Liver (tissue), 9 donors: ENCODE data around the gene ARAP3. TPM values are rescaled to one million over a fixed set of nuclear protein-coding genes. Genes with fewer than 3 reads are reported as not detected.

ENCODE experiments used
- DNase-seq: peaks from one replicate; pipeline ENCODE4 v3.0.0-alpha.2; 2017; ENCODE audit warnings: low spot score
- H3K27ac ChIP-seq, 2 donors: one replicate each; pipeline ENCODE4 v1.7.0; 2013; ENCODE audit warnings: inconsistent platforms in 2 of 2, low read length in 2 of 2, control low read depth in 1 of 2, low read depth in 1 of 2, mild to moderate bottlenecking in 1 of 2
- H3K27me3 ChIP-seq, 4 donors: one replicate each; pipeline versions ENCODE4 v1.6.1 to v1.7.0; 2013; ENCODE audit warnings: low read length in 3 of 4, inconsistent platforms in 1 of 4, mild to moderate bottlenecking in 1 of 4, moderate library complexity in 1 of 4; ENCODE audit not compliant: control insufficient read depth in 4 of 4, insufficient read depth in 4 of 4
- H3K36me3 ChIP-seq, 4 donors: one replicate each; pipeline versions ENCODE4 v1.6.1 to v1.7.0; 2013; ENCODE audit warnings: low read length in 3 of 4, mild to moderate bottlenecking in 3 of 4, low read depth in 1 of 4, moderate library complexity in 1 of 4; ENCODE audit not compliant: control insufficient read depth in 4 of 4, insufficient read depth in 3 of 4
- H3K4me1 ChIP-seq, 4 donors: one replicate each; pipeline versions ENCODE4 v1.6.1 to v1.7.0; 2013; ENCODE audit warnings: low read length in 3 of 4, mild to moderate bottlenecking in 3 of 4, moderate library complexity in 1 of 4; ENCODE audit not compliant: control insufficient read depth in 4 of 4, insufficient read depth in 4 of 4
- H3K4me3 ChIP-seq, 3 donors: one replicate each; pipeline versions ENCODE4 v1.6.1 to v1.7.0; 2013; ENCODE audit warnings: low read length in 3 of 3, control low read depth in 1 of 3, low read depth in 1 of 3, mild to moderate bottlenecking in 1 of 3
- H3K9ac ChIP-seq, 2 donors: one replicate each; pipeline ENCODE4 v1.7.0; 2013; ENCODE audit warnings: low read length in 2 of 2, mild to moderate bottlenecking in 2 of 2, moderate library complexity in 2 of 2, control low read depth in 1 of 2, low read depth in 1 of 2
- H3K9me3 ChIP-seq, 4 donors: one replicate each; pipeline versions ENCODE4 v1.6.1 to v1.7.0; 2013; ENCODE audit warnings: low read length in 3 of 4; ENCODE audit not compliant: control insufficient read depth in 4 of 4
- ATF3 ChIP-seq: IDR thresholded peaks from 2 replicates; pipeline ENCODE4 v1.6.1; 2016; ENCODE audit warnings: antibody characterized with exemption
- EGR1 ChIP-seq, 2 donors: IDR thresholded peaks; 2 replicates each; pipeline ENCODE4 v1.6.1; 2016 to 2018; ENCODE audit warnings: antibody characterized with exemption in 2 of 2, low read depth in 2 of 2
- FOXA1 ChIP-seq: IDR thresholded peaks from 2 replicates; pipeline ENCODE4 v1.6.1; 2016; ENCODE audit warnings: antibody characterized with exemption
- FOXA2 ChIP-seq: IDR thresholded peaks from 2 replicates; pipeline ENCODE4 v1.6.1; 2016; ENCODE audit warnings: antibody characterized with exemption
- GABPA ChIP-seq, 2 donors: IDR thresholded peaks in 1 of 2; conservative IDR thresholded peaks in 1 of 2; 2 replicates each; pipeline ENCODE4 v1.6.1; 2016; ENCODE audit warnings: antibody characterized with exemption in 2 of 2, mild to moderate bottlenecking in 1 of 2, moderate library complexity in 1 of 2
- HNF4A ChIP-seq, 2 donors: conservative IDR thresholded peaks; 2 replicates each; pipeline ENCODE4 v1.6.1; 2016; ENCODE audit warnings: antibody characterized with exemption in 2 of 2, mild to moderate bottlenecking in 2 of 2
- HNF4G ChIP-seq: IDR thresholded peaks from 2 replicates; pipeline ENCODE4 v1.6.1; 2016; ENCODE audit warnings: antibody characterized with exemption
- JUND ChIP-seq, 2 donors: IDR thresholded peaks; 2 replicates each; pipeline ENCODE4 v1.6.1; 2016; ENCODE audit warnings: antibody characterized with exemption in 2 of 2
- MAX ChIP-seq: IDR thresholded peaks from 2 replicates; pipeline ENCODE4 v1.6.1; 2016; ENCODE audit warnings: antibody characterized with exemption
- NR2F2 ChIP-seq: IDR thresholded peaks from 2 replicates; pipeline ENCODE4 v1.6.1; 2016; ENCODE audit warnings: antibody characterized with exemption
- RAD21 ChIP-seq, 2 donors: IDR thresholded peaks; 2 replicates each; pipeline ENCODE4 v1.6.1; 2016; ENCODE audit warnings: antibody characterized with exemption in 2 of 2, mild to moderate bottlenecking in 2 of 2
- REST ChIP-seq: IDR thresholded peaks from 2 replicates; pipeline ENCODE4 v1.6.1; 2016; ENCODE audit warnings: antibody characterized with exemption, mild to moderate bottlenecking
- RXRA ChIP-seq, 2 donors: IDR thresholded peaks; 2 replicates each; pipeline ENCODE4 v1.6.1; 2017 to 2018; ENCODE audit warnings: antibody characterized with exemption in 2 of 2, mild to moderate bottlenecking in 1 of 2
- SP1 ChIP-seq: IDR thresholded peaks from 2 replicates; pipeline ENCODE4 v1.6.1; 2018; ENCODE audit warnings: antibody characterized with exemption, mild to moderate bottlenecking
- TAF1 ChIP-seq: conservative IDR thresholded peaks from 2 replicates; pipeline ENCODE4 v1.6.1; 2016; ENCODE audit warnings: antibody characterized with exemption, mild to moderate bottlenecking
- YY1 ChIP-seq: IDR thresholded peaks from 2 replicates; pipeline ENCODE4 v1.6.1; 2016; ENCODE audit warnings: antibody characterized with exemption, mild to moderate bottlenecking
- ZBTB33 ChIP-seq: IDR thresholded peaks from 2 replicates; pipeline ENCODE4 v1.6.1; 2016; ENCODE audit warnings: antibody characterized with exemption
- WGBS: extraction: QIAGEN DNeasy Blood & Tissue Kit; methylation state at CpG from one replicate; pipeline ENCODE4 v1.1.7; 2013; 5-methylcytosine and 5-hydroxymethylcytosine counted together
- polyA plus RNA-seq, 2 donors: library from polyadenylated mRNA; stranded (reverse) in 1 of 2; unstranded in 1 of 2; fragments of 200-250 nt in 1 of 2; fragments of >200 nt in 1 of 2; fragmentation: Nextera tagmentation in 1 of 2; extraction: Ambion mirVana in 1 of 2; gene quantifications; one replicate each; pipeline versions ENCODE4 v1.2.1 to v1.2.3, GENCODE V29; 2013 to 2015
- total RNA-seq, 2 donors: library from RNA; depleted of rRNA; stranded (reverse); fragments of >200 nt; gene quantifications; one replicate each; pipeline ENCODE4 v1.2.3, GENCODE V29; 2014
- TF ChIP-seq, protein P1 (sequence below): fragments of 150-350 bp; IDR thresholded peaks from 2 replicates; pipeline ENCODE4 v1.5.1; 2017; ENCODE audit warnings: improper control_type of control experiment, low read depth, low read length; ENCODE audit not compliant: missing input control
- donor health status: healthy.
- donor health status: healthy.
- donor health status: healthy.
- donor health status: healthy.
- donor health status: healthy.

ARAP3 gene
- total and polyA plus RNA-seq, 4 donors = 1.6 to 4.7 (median 2.1) TPM

- peak; percentile 84 for DNase-seq
- H3K36me3 ChIP-seq = peaks cover 0 to 2% (median 0%) of the 10 kb centered on the region in 4 donors
- no peaks in the 10 kb centered on the region for H3K9me3 ChIP-seq
- peaks cover 0 to 21% (median 16%) of the 10 kb centered on the region in 4 donors for H3K4me1 ChIP-seq
- TF ChIP-seq SP1 (no peak), GABPA (IDR thresholded peaks at IDR 0.05 in 1 of 2, conservative IDR thresholded peaks at IDR 0.05 in 1 of 2) (no peak), FOXA2 (no peak), RXRA (IDR thresholded peaks at IDR 0.05) (peak in 1 of 2 donors; percentile 15), JUND (IDR thresholded peaks at IDR 0.05) (no peak), HNF4A (conservative IDR thresholded peaks at IDR 0.05) (no peak), ZBTB33 (no peak), ATF3 (no peak), MAX (no peak), NR2F2 (peak; percentile 68), TAF1 (no peak), HNF4G (no peak), RAD21 (IDR thresholded peaks at IDR 0.05) (peak; percentile 88 to 95), FOXA1 (no peak), REST (no peak), YY1 (no peak), EGR1 (IDR thresholded peaks at IDR 0.05; ENCODE audit: low read depth in 2 of 2) (no peak)
- TF ChIP-seq, protein P1, sequence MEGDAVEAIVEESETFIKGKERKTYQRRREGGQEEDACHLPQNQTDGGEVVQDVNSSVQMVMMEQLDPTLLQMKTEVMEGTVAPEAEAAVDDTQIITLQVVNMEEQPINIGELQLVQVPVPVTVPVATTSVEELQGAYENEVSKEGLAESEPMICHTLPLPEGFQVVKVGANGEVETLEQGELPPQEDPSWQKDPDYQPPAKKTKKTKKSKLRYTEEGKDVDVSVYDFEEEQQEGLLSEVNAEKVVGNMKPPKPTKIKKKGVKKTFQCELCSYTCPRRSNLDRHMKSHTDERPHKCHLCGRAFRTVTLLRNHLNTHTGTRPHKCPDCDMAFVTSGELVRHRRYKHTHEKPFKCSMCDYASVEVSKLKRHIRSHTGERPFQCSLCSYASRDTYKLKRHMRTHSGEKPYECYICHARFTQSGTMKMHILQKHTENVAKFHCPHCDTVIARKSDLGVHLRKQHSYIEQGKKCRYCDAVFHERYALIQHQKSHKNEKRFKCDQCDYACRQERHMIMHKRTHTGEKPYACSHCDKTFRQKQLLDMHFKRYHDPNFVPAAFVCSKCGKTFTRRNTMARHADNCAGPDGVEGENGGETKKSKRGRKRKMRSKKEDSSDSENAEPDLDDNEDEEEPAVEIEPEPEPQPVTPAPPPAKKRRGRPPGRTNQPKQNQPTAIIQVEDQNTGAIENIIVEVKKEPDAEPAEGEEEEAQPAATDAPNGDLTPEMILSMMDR = peak; percentile 89
- H3K9ac ChIP-seq = no peak overlapping the region
- WGBS = 30% methylated on average over 13 of the region's 13 CpGs
- no peaks in the 10 kb centered on the region for H3K27me3 ChIP-seq
- no peak overlapping the region for H3K4me3 ChIP-seq
- H3K27ac ChIP-seq = no peak overlapping the region
These were observed 17.1 kb downstream of the ARAP3 start for GRCh38 chr5:141664733-141665461.
